Sigmoid colon (tissue), 7 donors: ENCODE results near the gene CSTA. TPM values are rescaled to one million over a fixed set of nuclear protein-coding genes. Genes with fewer than 3 reads are reported as not detected.

Experiments used
- DNase-seq: peaks from one replicate; pipeline ENCODE4 v3.0.0-alpha.2; 2019
- H3K27ac ChIP-seq, 4 donors: fragments of 200-600 bp; sonication (generic); one replicate each; pipeline ENCODE4 v1.5.1; 2016 to 2019; ENCODE audit warnings: mild to moderate bottlenecking in 1 of 4
- H3K27me3 ChIP-seq, 3 donors: fragments of 200-600 bp; sonication (generic); one replicate each; pipeline ENCODE4 v1.5.1; 2019; ENCODE audit warnings: mild to moderate bottlenecking in 1 of 3
- H3K36me3 ChIP-seq, 4 donors: fragments of 200-600 bp; sonication (generic); one replicate each; pipeline ENCODE4 v1.5.1; 2016 to 2019
- H3K4me1 ChIP-seq, 4 donors: fragments of 200-600 bp; sonication (generic); one replicate each; pipeline ENCODE4 v1.5.1; 2017 to 2019
- H3K4me3 ChIP-seq, 4 donors: fragments of 200-600 bp; sonication (generic); one replicate each; pipeline ENCODE4 v1.5.1; 2017 to 2019; ENCODE audit warnings: mild to moderate bottlenecking in 2 of 4, moderate library complexity in 1 of 4
- H3K9me3 ChIP-seq, 4 donors: fragments of 200-600 bp in 3 of 4; sonication (generic) in 3 of 4; one replicate each; pipeline versions ENCODE4 v1.5.1 to v1.6.1; 2013 to 2019
- EP300 ChIP-seq, 4 donors: sonication (generic); formaldehyde crosslinking; IDR thresholded peaks; one replicate each; pipeline ENCODE4 v1.6.1; 2017; ENCODE audit warnings: antibody characterized with exemption in 4 of 4
- POLR2A ChIP-seq, 2 donors: fragments of 450-650 bp; IDR thresholded peaks; one replicate each; pipeline ENCODE4 v1.6.1; 2016; ENCODE audit warnings: antibody characterized with exemption in 2 of 2, mild to moderate bottlenecking in 2 of 2, moderate library complexity in 2 of 2
- POLR2AphosphoS5 ChIP-seq, 4 donors: sonication (generic); formaldehyde crosslinking; IDR thresholded peaks; one replicate each; pipeline ENCODE4 v1.6.1; 2017; ENCODE audit warnings: antibody characterized with exemption in 4 of 4
- WGBS, 2 donors: extraction: QIAGEN DNeasy Blood & Tissue Kit; methylation state at CpG; one replicate each; pipeline ENCODE4 v1.1.7; 2013; 5-methylcytosine and 5-hydroxymethylcytosine counted together
- intact Hi-C: fragments of 100-400 bp; cut with DNase I; formaldehyde crosslinking; loops from one replicate; pipeline ENCODE4 v1.15.1; 2023
- polyA plus RNA-seq, 3 donors: library from polyadenylated mRNA; stranded (reverse); fragments of 200-250 nt; gene quantifications; one replicate each; pipeline ENCODE4 v1.2.3, GENCODE V29; 2013
- total RNA-seq, 4 donors: library from RNA; depleted of rRNA; stranded (reverse); fragments of >200 nt; gene quantifications; one replicate each; pipeline ENCODE4 v1.1.0, GENCODE V29; 2016
- TF ChIP-seq, protein P1 (sequence below), 4 experiments: fragments of 450-650 bp in 3 of 4; fragments of 200-600 bp in 1 of 4; IDR thresholded peaks; one replicate each; pipeline ENCODE4 v1.5.1; 2016 to 2019; ENCODE audit warnings: antibody characterized with exemption in 4 of 4, mild to moderate bottlenecking in 3 of 4, moderate library complexity in 2 of 4
- donor health status: healthy with polysubstance abuse.
- donor health status: Bipolar disorder and iron deficiency.
- donor health status: healthy.

CSTA gene
- total and polyA plus RNA-seq, 7 donors = 1.9 to 20.4 (median 9.9) TPM; not detected in 2

DNA sequence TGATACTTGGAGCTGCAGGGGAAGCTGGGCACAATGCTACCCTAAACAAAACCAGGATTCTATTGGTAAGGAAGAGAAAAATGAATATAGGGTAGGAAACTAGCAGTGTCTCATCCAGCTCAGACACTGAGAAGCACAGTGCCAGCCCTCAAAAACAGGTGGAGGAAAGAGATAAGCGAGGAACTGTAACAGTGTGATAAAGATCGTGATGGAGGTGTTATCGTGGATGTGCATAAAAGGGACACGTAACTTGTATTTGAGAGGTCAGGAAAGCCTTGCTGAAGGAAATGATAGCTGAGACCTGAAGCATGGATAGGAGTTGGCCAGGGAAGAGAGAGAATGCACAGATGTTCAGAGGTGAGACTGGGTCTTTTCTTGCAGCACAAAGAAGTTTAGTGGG lies 30.6 kb downstream of the CSTA start:
- 42 to 43% methylated on average over 4 of the region's 4 CpGs for WGBS, 2 donors
- intact Hi-C loops = loop anchor here (10.0 kb wide), 1 partner anchor 811 kb away; the partner anchor contains the start of gene POLQ
- TF ChIP-seq EP300 (IDR thresholded peaks at IDR 0.05) = no peak
- TF ChIP-seq POLR2AphosphoS5 (IDR thresholded peaks at IDR 0.05) = no peak
- no peak for TF ChIP-seq POLR2A (IDR thresholded peaks at IDR 0.05)
- TF ChIP-seq, protein P1, sequence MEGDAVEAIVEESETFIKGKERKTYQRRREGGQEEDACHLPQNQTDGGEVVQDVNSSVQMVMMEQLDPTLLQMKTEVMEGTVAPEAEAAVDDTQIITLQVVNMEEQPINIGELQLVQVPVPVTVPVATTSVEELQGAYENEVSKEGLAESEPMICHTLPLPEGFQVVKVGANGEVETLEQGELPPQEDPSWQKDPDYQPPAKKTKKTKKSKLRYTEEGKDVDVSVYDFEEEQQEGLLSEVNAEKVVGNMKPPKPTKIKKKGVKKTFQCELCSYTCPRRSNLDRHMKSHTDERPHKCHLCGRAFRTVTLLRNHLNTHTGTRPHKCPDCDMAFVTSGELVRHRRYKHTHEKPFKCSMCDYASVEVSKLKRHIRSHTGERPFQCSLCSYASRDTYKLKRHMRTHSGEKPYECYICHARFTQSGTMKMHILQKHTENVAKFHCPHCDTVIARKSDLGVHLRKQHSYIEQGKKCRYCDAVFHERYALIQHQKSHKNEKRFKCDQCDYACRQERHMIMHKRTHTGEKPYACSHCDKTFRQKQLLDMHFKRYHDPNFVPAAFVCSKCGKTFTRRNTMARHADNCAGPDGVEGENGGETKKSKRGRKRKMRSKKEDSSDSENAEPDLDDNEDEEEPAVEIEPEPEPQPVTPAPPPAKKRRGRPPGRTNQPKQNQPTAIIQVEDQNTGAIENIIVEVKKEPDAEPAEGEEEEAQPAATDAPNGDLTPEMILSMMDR (IDR thresholded peaks at IDR 0.05) = no peak

DNA sequence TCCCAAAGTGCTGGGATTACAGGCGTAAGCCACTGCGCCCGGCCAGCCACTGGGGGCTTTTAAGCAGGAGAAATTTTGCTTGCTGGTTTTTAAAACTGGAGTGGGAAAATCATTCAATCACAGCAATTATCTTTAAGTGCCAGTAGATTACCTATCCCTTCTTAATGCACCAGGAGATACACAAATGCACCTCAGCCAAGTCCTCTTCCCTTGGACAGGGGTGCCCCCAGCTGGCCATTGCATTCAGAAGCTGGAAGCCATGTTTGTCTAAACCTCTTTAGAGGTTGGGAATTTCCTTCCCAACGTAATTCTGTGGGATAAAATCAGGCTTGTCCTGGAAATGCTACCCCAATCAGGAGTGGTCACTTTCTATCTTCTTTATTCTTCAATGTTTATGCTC lies 31.4 kb downstream of the CSTA start:
- Histone ChIP-seq H3K4me1 (no peaks in the 10 kb centered on the region), H3K27me3 (no peaks in the 10 kb centered on the region), H3K9me3 (no peaks in the 10 kb centered on the region), H3K4me3 (no peak overlapping the region), H3K27ac (no peak overlapping the region), H3K36me3 (peaks cover 0 to 21% (median 2%) of the 10 kb centered on the region in 4 donors)
- no peak for DNase-seq
- no peak for TF ChIP-seq POLR2A (IDR thresholded peaks at IDR 0.05)
- TF ChIP-seq POLR2AphosphoS5 (IDR thresholded peaks at IDR 0.05) = no peak
- no peak for TF ChIP-seq EP300 (IDR thresholded peaks at IDR 0.05)
- TF ChIP-seq, protein P1 (IDR thresholded peaks at IDR 0.05) = peak in 2 of 4 experiments; percentile 28 to 34
- 61 to 79% methylated on average over 4 of the region's 4 CpGs for WGBS, 2 donors
- intact Hi-C loops = loop anchor here (10.0 kb wide), 1 partner anchor 812 kb away; the partner anchor contains the start of gene POLQ

More for the DNA sequence above, 30.6 kb downstream of the CSTA start:
- Histone ChIP-seq H3K4me3 (no peak overlapping the region), H3K9me3 (no peaks in the 10 kb centered on the region), H3K4me1 (no peaks in the 10 kb centered on the region), H3K27ac (no peak overlapping the region), H3K36me3 (peaks cover 0 to 13% (median 2%) of the 10 kb centered on the region in 4 donors), H3K27me3 (no peaks in the 10 kb centered on the region)
- no peak for DNase-seq

DNA sequence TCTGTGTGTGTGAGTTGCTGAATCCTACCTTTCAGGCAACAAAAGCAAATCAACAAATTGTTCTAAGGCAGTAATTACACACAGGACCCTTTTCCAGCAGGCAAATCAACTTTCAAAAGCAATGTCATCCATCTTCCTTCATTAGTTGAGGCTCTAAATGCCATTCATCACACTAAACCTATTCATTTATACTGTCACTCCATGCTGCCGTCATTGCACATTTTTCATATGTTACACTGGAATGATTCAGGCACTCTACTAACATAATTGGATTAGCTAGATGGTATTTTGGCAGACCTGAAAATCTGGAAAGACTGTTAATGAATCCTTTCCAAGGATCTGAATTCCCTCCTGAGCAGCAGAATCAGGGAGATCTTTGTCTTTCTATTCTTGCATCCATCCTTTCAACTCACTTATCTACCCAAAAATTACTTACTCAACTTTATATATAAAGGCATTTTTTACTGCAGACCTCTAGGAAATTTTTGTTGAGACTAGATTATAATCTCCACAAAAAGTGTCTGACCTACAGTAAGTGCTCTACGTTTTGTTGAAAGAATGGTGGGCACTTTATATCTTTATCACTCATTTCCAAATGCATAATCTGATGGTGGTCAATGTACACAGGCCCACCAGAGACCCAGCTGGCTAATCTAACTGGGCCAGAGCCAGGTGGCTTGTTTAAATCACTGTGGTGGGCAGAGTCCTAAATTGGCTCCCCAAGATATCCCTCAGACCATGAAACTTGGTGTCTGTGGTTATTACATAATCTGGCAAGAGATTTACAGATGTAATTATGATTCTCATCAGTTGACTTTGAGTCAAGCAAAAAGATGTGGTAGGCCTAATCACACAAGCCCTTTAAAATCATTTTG lies 33.0 kb downstream of the CSTA start:
- no peak for DNase-seq
- intact Hi-C loops = loop anchor here (10.0 kb wide), 1 partner anchor 813 kb away; the partner anchor contains the start of gene POLQ
- no peak overlapping the region for H3K4me3 ChIP-seq
- H3K4me1 ChIP-seq = no peaks in the 10 kb centered on the region
- H3K27me3 ChIP-seq = no peaks in the 10 kb centered on the region
- WGBS, 2 donors = 75 to 78% methylated on average over 2 of the region's 2 CpGs
- H3K9me3 ChIP-seq = no peaks in the 10 kb centered on the region
- H3K27ac ChIP-seq = no peak overlapping the region
- peaks cover 0 to 37% (median 8%) of the 10 kb centered on the region in 4 donors for H3K36me3 ChIP-seq
- TF ChIP-seq POLR2A (IDR thresholded peaks at IDR 0.05) (no peak), EP300 (IDR thresholded peaks at IDR 0.05) (no peak), POLR2AphosphoS5 (IDR thresholded peaks at IDR 0.05) (no peak)
- TF ChIP-seq, protein P1 (IDR thresholded peaks at IDR 0.05) = no peak

DNA sequence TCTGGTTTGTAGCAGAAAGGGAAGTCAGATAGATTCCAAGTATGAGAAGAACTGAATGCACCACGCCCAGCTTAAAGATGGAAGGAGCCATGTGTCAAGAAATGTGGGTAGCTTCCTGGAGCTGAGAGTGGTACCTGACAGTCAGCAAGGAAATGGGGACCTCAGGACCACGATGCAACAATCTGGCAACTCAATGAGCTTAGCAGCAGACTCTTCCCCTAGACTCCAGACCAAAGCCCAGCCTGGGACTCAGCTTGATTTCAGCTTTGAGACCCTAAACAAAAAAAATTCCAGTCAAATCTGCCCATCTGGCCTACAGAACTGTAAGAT lies 33.6 kb downstream of the CSTA start:
- intact Hi-C loops = loop anchor here (10.0 kb wide), 1 partner anchor 814 kb away; the partner anchor contains the start of gene POLQ
- Histone ChIP-seq H3K4me3 (no peak overlapping the region), H3K36me3 (peaks cover 0 to 40% (median 8%) of the 10 kb centered on the region in 4 donors), H3K4me1 (no peaks in the 10 kb centered on the region), H3K27ac (no peak overlapping the region), H3K27me3 (no peaks in the 10 kb centered on the region), H3K9me3 (no peaks in the 10 kb centered on the region)
- TF ChIP-seq, protein P1 (IDR thresholded peaks at IDR 0.05) = no peak
- TF ChIP-seq POLR2AphosphoS5 (IDR thresholded peaks at IDR 0.05) (no peak), EP300 (IDR thresholded peaks at IDR 0.05) (no peak), POLR2A (IDR thresholded peaks at IDR 0.05) (no peak)
- 93 to 98% methylated on average over 2 of the region's 2 CpGs for WGBS, 2 donors
- DNase-seq = no peak
